A549 (cell line): Measurements from ENCODE around the gene PAQR7. TPM values are rescaled to one million over a fixed set of nuclear protein-coding genes. Genes with fewer than 3 reads are reported as not detected.

Experiments used
- ATAC-seq, 2 experiments: fragments of 200-7000 bp in 1 of 2; fragments of >200 bp in 1 of 2; cut with Nextera tagmentation in 1 of 2; cut with Tn5 transposase in 1 of 2; 3 replicates each; pipeline versions ENCODE4 v1.8.0 to v1.9.1; 2018 to 2020; ENCODE audit warnings: mild to moderate bottlenecking in 1 of 2, moderate library complexity in 1 of 2
- CTCF ChIA-PET: fragments of 300-600 bp; sonication (Branson Sonifier 250); formaldehyde crosslinking; extraction: SDS; loops from one replicate; lab custom pipeline; 2021; ENCODE audit warnings: antibody characterized with exemption, inconsistent platforms; lab: Yijun Ruan, JAX
- POLR2A ChIA-PET: fragments of 350-600 bp; formaldehyde crosslinking; extraction: SDS; loops from one replicate; lab custom pipeline; 2021; ENCODE audit warnings: antibody characterized with exemption, inconsistent platforms; lab: Yijun Ruan, JAX
- DNase-seq, 2 experiments: peaks; one replicate each; pipeline versions ENCODE4 v3.0.0 to v3.0.0-alpha.2; 2011 to 2016; ENCODE audit warnings: low read depth in 1 of 2, low spot score in 1 of 2
- FAIRE-seq: peaks from 2 replicates; lab custom pipeline; 2011; peaks lifted over from hg19 to GRCh38; lab: Jason Lieb, UNC
- H3K27ac ChIP-seq, 2 experiments: fragments of >200 bp; sonication (Bioruptor Twin); formaldehyde crosslinking; 3 replicates each; pipeline ENCODE4 v1.5.1; 2016 to 2017
- H3K4me1 ChIP-seq: fragments of >200 bp; sonication (Bioruptor Twin); formaldehyde crosslinking; 3 replicates; pipeline ENCODE4 v1.6.1; 2016
- H3K4me2 ChIP-seq: fragments of >200 bp; sonication (Bioruptor Twin); formaldehyde crosslinking; 3 replicates; pipeline ENCODE4 v1.6.1; 2016
- H3K4me3 ChIP-seq: fragments of >200 bp; sonication (Bioruptor Twin); formaldehyde crosslinking; 3 replicates; pipeline ENCODE4 v1.5.1; 2016
- H3K9me3 ChIP-seq: fragments of >200 bp; sonication (Bioruptor Twin); formaldehyde crosslinking; 3 replicates; pipeline ENCODE4 v1.6.1; 2016
- BCL3 ChIP-seq: fragments of >200 bp; sonication (Bioruptor Twin); formaldehyde crosslinking; IDR thresholded peaks from 3 replicates; pipeline ENCODE4 v1.6.1; 2016
- E2F6 ChIP-seq: IDR thresholded peaks from 2 replicates; pipeline ENCODE4 v1.6.1; 2012; ENCODE audit warnings: low read depth, borderline replicate concordance
- EHF ChIP-seq: fragments of 250-450 bp; sonication (Bioruptor Pico); IDR thresholded peaks from 2 replicates; pipeline ENCODE4 v1.5.0; 2020; ENCODE audit warnings: mild to moderate bottlenecking
- GATA3 ChIP-seq: IDR thresholded peaks from 2 replicates; pipeline ENCODE4 v1.6.1; 2012; ENCODE audit warnings: borderline replicate concordance
- HEYL ChIP-seq: fragments of 250-450 bp; sonication (Bioruptor Pico); IDR thresholded peaks from 2 replicates; pipeline ENCODE4 v1.8.0; 2021; ENCODE audit warnings: mild to moderate bottlenecking, moderate library complexity
- HOXB13 ChIP-seq: fragments of 250-450 bp; sonication (Bioruptor Pico); IDR thresholded peaks from 2 replicates; pipeline ENCODE4 v1.5.0; 2020; ENCODE audit warnings: low read depth, mild to moderate bottlenecking, moderate library complexity
- MAX ChIP-seq: IDR thresholded peaks from 2 replicates; pipeline ENCODE4 v1.6.1; 2012
- SREBF2 ChIP-seq: fragments of 450-650 bp; IDR thresholded peaks from 2 replicates; pipeline ENCODE4 v1.6.1; 2014; ENCODE audit warnings: mild to moderate bottlenecking, moderate library complexity
- ZNF302 ChIP-seq: fragments of 250-450 bp; sonication (Bioruptor Pico); IDR thresholded peaks from 2 replicates; pipeline ENCODE4 v1.9.0; 2021; ENCODE audit warnings: inconsistent platforms, mild to moderate bottlenecking, moderate library complexity
- ZSCAN20 ChIP-seq: fragments of 250-450 bp; sonication (Bioruptor Pico); IDR thresholded peaks from 2 replicates; pipeline ENCODE4 v1.8.0; 2022; ENCODE audit warnings: mild to moderate bottlenecking, moderate library complexity
- WGBS: methylation state at CpG from one replicate; pipeline ENCODE4 v1.1.6; 2017; ENCODE audit errors: missing lambda C conversion rate; 5-methylcytosine and 5-hydroxymethylcytosine counted together
- polyA plus RNA-seq, 4 experiments: library from polyadenylated mRNA; depleted of rRNA in 3 of 4; stranded (reverse); fragments of >200 nt; fragmentation: RNase III in 1 of 4; extraction: RNeasy Plus Mini Kit Qiagen cat#74134 plus additional on column Dnase treatment in 1 of 4; gene quantifications; 2 replicates in 3 of 4; 3 replicates in 1 of 4; pipeline ENCODE4 v1.2.3, GENCODE V29; 2011 to 2017
- TF ChIP-seq, protein P1 (sequence below): fragments of 200-600 bp; sonication (generic); IDR thresholded peaks from 2 replicates; pipeline ENCODE4 v1.6.1; 2016; ENCODE audit warnings: antibody characterized with exemption, mild to moderate bottlenecking, moderate library complexity

PAQR7 gene
- polyA plus RNA-seq, 2 of the 4 experiments (the other 2 are of a cell fraction): 2.3 to 6.0 TPM

GRCh38 chr1:25922056-25922970, 46.8 kb upstream of the PAQR7 start:
- TF ChIP-seq, protein P1, sequence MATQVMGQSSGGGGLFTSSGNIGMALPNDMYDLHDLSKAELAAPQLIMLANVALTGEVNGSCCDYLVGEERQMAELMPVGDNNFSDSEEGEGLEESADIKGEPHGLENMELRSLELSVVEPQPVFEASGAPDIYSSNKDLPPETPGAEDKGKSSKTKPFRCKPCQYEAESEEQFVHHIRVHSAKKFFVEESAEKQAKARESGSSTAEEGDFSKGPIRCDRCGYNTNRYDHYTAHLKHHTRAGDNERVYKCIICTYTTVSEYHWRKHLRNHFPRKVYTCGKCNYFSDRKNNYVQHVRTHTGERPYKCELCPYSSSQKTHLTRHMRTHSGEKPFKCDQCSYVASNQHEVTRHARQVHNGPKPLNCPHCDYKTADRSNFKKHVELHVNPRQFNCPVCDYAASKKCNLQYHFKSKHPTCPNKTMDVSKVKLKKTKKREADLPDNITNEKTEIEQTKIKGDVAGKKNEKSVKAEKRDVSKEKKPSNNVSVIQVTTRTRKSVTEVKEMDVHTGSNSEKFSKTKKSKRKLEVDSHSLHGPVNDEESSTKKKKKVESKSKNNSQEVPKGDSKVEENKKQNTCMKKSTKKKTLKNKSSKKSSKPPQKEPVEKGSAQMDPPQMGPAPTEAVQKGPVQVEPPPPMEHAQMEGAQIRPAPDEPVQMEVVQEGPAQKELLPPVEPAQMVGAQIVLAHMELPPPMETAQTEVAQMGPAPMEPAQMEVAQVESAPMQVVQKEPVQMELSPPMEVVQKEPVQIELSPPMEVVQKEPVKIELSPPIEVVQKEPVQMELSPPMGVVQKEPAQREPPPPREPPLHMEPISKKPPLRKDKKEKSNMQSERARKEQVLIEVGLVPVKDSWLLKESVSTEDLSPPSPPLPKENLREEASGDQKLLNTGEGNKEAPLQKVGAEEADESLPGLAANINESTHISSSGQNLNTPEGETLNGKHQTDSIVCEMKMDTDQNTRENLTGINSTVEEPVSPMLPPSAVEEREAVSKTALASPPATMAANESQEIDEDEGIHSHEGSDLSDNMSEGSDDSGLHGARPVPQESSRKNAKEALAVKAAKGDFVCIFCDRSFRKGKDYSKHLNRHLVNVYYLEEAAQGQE: no peak
- no peak for TF ChIP-seq BCL3
- TF ChIP-seq ZNF302: no peak
- peak; percentile 24; the same call in 1 of the 2 replicates for TF ChIP-seq E2F6
- peak; percentile 52; the same call in 1 of the 2 replicates for TF ChIP-seq MAX
- TF ChIP-seq HOXB13: 0 out of 2 replicates have a peak, but pooled peaks have one; percentile 21
- Histone ChIP-seq H3K4me3 (peak overlapping the region; percentile 53), H3K4me2 (peak overlapping the region; percentile 75), H3K9me3 (no peaks in the 10 kb centered on the region), H3K4me1 (peaks cover 7% of the 10 kb centered on the region; the same call in 1 of the 3 replicates), H3K27ac (peak overlapping the region; percentile 71 to 87)
- CTCF ChIA-PET: interaction anchor here (0.6 to 4.5 kb wide), 5 partner anchors 9 to 75 kb away, joined by 3 to 13 read pairs (median 4); partner anchors contain the start of gene PAFAH2
- peak; percentile 10 to 53 for DNase-seq
- ATAC-seq: peak; percentile 80 to 85
- 62% methylated on average over 10 of the region's 49 CpGs for WGBS
- POLR2A ChIA-PET: interaction anchor here (0.7 to 1.1 kb wide), 2 partner anchors 17 to 24 kb away, joined by 3 to 4 read pairs; no protein-coding TSS in a partner anchor
- no peak for FAIRE-seq

DNA sequence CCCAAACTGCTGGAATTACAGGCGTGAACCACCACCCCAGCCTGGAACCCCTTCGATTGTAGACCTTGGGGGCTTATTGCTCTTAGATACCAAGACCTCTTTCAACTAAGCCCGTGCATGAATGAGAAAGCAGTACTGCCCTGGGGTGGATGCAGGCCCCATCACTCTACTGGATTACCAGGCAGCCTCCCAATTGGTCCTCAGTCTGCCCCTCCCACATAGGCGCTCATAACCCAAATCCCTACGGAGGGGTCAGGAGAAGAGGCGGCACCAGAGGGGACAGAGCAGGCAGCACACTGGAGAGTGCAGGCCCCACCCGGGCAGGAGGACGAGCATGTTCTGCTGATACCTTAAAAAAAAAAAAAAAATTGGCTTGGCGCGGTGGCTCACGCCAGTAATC, 43.1 kb upstream of the PAQR7 start:
- no peaks in the 10 kb centered on the region for H3K9me3 ChIP-seq
- ChIA-PET CTCF (interaction anchor here (0.7 to 0.9 kb wide), 3 partner anchors 18 to 306 kb away, joined by 3 to 4 read pairs (median 3); no protein-coding TSS in a partner anchor), POLR2A (interaction anchor here (0.7 kb wide), 1 partner anchor 146 kb away, joined by 4 read pairs; no protein-coding TSS in a partner anchor)
- WGBS: 95% methylated on average over 8 of the region's 11 CpGs
- H3K27ac ChIP-seq: no peak overlapping the region
- no peak for TF ChIP-seq GATA3
- no peak for TF ChIP-seq SREBF2
- TF ChIP-seq, protein P1: no peak
- no peak for TF ChIP-seq EHF (CRISPR knock-in tag)
- TF ChIP-seq ZNF302: no peak
- no peak for TF ChIP-seq HEYL
- no peak for TF ChIP-seq ZSCAN20 (CRISPR knock-in tag)
- ATAC-seq (no peak), FAIRE-seq (no peak), DNase-seq (no peak)
- no peak overlapping the region for H3K4me2 ChIP-seq
- H3K4me1 ChIP-seq: peaks cover 7% of the 10 kb centered on the region; the same call in 1 of the 3 replicates
- no peak overlapping the region for H3K4me3 ChIP-seq
